ENCODE measurements around the gene LAMA4.
"Not testable (repeated sequence)": the region's sequence is repeated elsewhere in the genome, so short reads cannot be mapped to it uniquely, and the experiment has no call there.

LAMA4 gene

DNA sequence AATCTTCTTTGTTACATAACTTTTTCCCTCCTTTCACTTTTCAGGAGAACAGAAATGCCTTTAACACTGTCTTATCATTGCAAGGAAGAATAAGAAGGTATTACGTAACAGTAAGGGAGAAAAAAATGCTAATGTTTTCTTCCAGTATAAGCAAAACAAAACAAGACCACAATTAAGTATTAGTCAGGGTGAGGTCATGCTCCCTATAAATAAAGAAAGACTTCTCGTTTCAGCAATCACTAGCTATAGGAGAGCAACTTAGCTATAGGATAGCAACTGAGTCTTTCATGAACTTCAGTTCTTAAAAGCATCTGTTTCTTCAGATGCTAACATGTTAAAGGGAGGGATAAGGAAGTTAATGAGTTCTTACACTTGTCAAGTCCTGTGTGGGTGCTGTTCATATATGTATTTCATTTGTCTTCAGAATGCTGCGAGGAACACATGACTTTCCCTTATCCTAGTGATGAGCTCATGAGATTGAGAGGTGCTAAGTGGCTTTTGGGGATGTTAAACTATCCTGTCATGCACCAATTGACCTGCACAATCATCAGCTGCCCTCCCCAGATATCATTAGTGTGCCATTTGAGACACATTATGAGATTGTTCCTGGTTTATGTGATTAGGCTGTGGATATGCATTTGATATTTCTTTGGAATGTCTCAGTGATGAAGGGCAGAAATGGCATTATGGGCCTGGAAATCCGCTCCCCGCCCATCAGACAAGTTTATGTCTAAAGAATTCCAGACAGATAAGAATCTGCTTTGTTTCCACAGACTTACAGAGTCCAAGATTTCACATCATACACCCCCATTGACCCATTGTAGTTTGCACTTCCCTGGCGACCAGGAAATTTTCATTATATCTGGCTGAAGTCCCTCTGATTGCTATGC is 37.5 kb downstream of the LAMA4 start:
- no peak for DNase-seq (ENCODE audit: low read depth in 2 of 2)

DNA sequence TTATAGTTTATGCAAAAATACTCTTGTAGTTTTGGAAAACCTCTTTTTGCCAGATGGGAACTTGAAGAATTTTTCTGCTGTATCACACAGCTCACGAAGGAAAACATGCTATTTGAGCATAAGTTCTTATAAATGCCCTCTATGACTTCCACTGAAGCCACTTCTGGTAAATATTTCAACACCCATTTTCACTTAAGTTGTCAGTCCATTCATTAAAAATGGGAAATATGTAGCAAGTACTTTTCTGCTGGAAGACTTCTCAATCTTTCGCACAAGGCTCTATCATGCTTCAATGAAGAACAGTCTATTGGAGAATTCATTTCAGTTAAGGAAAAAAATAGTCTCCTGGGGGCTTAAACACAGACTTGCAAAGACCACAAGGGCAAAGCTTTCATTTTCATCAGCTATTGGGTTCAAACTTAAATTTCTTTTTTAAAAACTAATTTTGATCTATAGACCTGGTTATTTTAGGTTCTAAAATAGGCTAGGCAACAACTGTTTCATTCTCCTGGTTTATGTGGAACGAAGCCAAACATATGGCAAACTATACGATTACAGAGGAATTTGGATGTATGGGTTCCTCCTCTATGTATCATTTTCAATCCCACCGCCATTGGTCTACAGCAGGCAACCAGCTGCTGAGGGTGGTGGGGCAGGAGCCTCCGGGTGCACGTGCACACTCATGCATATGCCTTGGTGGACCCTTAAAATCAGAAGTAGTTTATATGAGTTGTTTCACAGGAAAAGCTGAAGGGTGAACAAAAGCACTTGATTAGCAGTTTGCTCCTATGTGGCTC is 38.7 kb downstream of the LAMA4 start:
- DNase-seq (ENCODE audit: low read depth in 2 of 2): no peak

DNA sequence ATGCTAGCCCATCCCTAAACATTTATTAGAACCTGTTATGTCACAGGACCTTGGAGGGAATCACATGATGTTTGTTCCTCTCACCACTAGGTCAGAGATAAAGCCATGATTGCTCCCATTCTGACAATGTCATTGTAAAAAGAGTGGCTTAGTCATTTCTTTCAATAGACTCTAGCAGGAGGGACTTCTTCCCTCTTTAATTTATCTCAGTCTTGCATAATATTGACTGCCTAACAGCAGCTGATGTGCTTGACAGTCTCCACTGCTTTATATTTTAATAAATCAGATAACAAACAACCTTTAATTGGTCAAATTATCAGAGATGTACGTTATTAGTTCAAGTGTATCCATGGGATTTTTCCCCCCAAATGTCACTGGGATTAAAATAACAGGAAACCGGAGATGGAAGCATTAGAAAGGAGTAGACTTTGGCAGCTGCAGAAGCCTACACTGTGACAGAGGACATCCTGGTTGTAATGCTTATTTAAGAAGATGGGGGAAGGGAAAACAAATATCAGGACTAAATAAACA is 39.6 kb downstream of the LAMA4 start:
- no peak for DNase-seq (ENCODE audit: low read depth in 2 of 2)

DNA sequence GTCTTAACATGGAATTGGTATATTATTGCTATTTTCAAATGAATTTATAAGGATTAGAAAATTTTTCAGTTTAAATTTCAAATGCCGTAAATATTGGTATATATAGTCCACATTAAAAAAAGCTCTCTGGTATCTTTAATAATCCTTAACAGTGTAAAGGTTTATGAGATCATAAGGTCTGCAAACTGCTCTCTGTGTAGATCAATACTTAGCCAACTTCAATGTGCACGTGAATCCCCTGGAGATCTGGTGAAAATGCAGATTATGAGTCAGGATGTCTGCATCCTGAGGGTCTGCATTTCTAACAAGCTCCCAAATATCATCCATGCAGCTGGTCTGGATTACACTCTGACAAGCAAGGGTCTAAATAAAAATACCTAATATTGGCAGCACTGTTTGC is 43.5 kb downstream of the LAMA4 start:
- no peak for DNase-seq (ENCODE audit: low read depth in 2 of 2)

DNA sequence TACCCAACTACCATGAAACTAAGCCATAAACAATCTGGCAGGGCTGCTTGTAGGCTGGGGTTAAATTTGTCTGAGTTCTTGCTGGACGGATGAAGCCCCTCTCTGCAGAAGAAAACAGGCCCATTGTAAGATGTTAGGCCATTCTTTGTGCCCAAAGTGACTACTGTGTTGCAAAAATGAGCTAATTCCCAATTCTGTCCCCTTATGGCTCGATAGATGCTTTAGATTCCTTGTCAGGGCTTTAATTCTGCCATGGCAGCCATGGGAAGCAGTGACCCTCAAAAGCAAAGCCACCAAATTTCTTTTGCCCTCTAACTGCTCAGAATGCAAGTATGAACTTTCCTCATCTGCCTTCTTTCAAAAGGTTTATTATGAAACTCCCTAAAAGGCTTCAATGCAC is 45.2 kb downstream of the LAMA4 start:
- DNase-seq (ENCODE audit: low read depth in 2 of 2): no peak

DNA sequence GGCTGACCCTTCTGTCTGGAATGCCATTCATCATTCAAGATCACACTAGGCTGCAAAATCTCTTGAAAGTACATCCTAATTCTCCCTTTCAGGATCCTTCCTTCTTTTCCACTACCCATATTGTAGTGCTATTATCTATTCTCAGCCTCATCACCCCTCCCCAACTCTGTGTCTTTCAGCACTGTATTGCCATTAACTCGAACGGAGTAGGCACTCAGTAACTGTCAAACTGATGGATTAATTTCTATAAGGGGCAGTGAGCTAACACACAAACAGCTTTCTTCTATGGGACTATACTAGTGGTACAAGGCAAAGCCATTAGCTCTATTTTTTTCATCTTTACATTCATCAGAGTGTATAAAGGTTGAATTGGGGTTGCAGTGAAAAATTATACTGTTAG is 46.6 kb downstream of the LAMA4 start:
- DNase-seq (ENCODE audit: low read depth in 2 of 2): no peak

DNA sequence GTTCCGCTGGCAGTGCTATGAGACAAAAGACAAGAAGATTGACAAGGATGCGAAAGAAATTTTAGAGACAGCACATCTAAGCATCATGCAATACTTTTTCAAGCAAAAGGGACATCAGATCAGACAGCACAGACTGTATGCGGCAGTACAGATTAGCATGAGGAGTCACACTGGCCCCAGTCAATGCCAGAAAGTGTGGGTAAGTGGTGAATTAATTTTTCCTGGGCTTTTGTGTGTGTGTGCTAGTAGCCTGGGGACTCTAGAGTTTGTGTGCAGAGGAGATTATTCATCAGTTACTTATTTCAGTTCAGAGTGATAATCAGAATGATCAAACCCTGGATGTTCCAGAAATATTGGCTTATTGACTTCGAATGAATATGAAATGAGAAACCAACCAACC is 47.2 kb downstream of the LAMA4 start:
- DNase-seq (ENCODE audit: low read depth in 2 of 2): no peak

DNA sequence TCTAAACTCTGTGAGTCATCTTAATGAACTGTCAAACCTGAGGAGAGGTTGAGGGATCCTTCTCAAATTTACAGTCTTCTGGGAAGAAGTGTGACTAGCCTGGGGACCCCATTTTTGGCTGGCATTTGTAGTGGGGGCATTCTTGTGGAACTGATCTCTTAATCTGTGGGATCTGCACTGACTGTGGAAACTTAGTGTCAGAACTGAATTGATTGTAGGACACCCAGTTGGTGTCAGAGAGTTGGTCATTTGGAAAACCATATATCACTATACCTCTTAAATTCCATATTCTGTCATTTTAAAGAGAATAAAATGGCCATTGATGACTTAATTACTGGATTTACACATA is 48.3 kb downstream of the LAMA4 start:
- DNase-seq (ENCODE audit: low read depth in 2 of 2): no peak

DNA sequence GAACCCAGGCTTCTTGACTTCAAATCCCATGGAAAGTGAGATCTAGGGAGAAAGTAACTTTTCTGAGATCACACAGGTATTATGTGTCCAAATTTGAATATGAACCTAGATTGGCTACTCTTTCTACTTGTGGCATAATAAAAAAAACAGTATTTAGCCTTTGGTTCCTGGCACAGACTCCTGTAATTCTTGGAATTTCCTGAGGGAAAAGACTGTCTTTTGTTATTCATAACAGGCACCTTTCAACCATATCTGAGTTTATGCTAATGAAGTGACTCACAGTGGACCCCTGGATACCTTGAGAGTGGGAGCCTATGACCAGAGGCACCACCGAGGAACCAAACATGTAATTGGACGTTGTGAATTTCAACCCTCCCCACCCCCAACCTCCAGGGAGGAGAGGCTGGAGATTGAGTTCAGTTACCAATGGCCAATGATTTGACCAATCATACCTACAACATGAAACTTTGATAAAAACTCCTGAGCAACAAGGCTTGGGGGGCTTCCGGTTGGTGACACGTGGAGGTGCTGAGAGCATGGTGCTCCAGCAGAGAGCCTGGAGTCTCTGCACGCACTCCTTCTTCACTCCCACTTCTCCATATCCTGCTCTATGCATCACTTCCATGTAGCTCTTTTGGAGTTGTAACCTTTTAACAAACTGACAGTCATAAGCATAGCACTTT is 48.8 kb downstream of the LAMA4 start:
- DNase-seq (ENCODE audit: low read depth in 2 of 2): no peak

DNA sequence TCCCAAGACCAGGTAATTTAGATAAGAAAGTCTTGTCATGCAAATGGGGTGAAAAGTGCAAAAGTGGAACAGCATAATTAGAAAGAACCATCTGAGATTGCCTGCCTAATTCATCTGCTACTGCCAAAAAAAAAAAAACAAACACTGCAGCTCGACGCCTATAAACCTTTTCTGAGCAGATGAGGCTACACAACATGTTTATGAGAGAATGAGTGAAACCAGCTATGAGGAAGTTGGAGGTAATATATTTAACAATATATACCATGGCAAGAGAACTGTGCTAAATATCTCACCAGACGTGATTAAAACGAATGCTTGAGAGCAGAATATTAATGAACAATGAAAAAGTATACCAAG is 50.0 kb downstream of the LAMA4 start:
- no peak for DNase-seq (ENCODE audit: low read depth in 2 of 2)

DNA sequence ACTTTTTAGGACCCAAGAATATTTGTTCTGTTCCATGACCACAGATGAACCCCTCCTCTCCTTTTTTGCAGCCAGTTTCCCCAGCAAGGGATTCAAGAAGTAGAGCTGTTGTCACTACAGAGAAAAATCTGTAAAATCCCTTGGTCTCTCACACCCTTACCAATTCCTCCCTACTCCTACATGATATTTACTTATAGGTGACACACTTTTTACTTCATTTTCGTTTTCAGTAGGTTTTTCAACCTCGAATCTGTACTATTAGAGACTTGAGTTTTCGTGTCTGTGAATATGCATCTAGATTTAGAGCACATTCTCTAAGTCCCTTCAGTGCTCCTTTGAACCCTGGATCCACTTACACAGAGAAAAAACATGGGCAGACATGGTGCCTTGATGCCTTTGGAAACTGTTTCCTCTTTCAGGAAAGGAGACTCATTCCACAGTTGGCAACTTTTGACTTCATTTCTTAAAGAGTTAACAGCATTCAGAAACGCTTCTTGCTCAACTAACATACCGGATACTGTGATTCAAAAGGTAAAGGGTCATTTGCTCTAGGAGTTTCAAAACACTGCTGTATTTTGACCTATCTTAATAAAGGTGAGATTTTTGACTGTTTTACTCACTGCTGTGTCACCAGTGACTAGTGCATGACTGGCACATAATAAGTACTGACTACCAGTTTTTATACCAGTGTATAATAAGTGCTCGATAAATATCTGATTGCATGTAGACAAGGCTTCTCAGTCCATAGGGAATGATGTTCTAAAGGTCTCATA is 50.6 kb downstream of the LAMA4 start:
- DNase-seq (ENCODE audit: low read depth in 2 of 2): no peak

DNA sequence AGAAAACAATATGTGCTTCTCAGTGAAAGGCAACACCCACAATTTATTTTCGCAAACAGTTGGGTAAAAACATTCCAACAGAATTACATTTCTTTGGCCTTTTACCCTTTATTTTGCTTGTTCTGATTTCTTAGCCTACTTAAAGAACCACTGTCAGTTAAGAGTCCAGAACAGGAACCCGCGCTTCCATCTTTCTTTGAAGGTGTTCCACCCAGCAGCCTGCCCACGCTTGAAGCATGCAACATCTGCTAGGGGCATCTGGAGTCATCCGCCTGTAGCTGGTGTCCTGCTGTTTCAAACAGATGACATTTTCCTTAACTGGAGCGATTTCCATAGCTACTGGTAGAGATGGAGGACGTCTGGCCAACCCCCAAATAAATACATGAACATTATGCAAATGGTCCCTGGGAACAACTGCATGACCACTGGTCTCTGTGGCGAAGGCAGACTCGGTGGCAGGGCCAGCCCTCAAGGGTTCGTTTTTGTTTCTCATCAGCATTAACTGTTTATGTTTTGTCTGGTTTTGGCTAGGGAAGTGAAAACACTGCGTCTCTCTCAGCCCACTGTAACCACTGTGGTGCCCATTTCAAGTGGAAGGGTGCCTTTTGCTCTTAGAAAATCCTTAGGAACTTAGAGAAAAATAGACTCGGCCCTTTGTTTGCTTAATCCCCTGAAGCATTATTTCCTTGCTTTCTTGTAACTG is 51.6 kb downstream of the LAMA4 start:
- DNase-seq (ENCODE audit: low read depth in 2 of 2): no peak

DNA sequence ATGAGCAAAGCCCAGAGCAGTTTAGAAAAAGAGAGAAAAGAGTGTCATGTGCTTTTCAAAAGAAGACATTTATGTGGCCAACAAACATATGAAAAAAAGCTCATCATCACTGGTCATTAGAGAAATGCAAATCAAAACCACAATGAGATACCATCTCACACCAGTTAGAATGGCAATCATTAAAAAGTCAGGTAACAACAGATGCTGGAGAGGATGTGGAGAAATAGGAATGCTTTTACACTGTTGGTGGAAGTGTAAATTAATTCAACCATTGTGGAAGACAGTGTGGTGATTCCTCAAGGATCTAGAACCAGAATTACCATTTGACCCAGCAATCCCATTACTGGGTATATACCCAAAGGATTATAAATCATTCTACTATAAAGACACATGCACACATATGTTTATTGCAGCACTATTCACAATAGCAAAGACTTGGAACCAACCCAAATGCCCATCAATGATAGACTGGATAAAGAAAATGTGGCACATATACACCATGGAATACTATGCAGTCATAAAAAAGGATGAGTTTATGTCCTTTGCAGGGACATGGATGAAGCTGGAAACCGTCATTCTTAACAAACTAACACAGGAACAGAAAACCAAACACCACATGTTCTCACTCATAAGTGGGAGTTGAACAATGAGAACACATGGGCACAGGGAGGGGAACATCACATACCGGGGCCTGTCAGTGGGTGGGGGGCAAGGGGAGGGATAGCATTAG is 54.0 kb downstream of the LAMA4 start:
- DNase-seq (ENCODE audit: low read depth in 2 of 2): not testable (repeated sequence)

DNA sequence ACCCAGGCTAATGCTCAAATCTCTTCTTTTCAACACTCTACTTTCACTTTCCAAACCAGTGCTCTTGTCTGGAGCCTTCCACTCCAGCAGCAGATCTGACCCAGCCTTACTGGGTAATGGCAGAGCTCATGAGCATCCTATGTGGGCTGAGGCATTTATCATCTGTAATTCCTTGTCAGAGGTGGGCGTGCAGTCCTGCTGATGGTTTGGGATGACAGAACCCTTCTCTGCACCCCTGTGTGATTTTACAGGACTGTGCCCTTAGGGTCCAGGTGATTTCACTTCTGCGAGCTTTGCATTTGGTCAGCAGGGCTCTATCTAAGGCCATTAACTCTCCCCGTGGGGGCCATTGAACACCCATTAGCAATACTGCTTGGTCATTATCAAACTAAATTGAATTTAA is 55.4 kb downstream of the LAMA4 start:
- DNase-seq (ENCODE audit: low read depth in 2 of 2): no peak

DNA sequence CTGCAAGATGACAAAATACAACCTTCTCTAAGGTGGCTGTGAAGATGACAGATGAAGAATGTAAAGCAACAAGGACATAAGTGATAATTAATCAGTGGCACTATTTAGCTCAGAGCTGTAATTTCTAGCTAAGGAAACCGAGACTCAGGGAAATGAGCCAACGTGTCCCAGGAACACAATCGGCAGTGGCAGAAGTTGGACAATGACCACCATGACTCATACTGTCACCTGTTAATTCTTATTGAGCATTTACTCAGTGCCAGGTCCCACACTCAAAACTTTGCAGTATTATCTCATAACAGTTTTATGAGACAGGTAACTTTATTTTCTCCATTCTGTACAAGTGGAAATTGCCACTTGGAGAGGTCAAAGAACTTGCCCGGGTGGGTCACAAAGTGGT is 55.8 kb downstream of the LAMA4 start:
- DNase-seq (ENCODE audit: low read depth in 2 of 2): no peak

DNA sequence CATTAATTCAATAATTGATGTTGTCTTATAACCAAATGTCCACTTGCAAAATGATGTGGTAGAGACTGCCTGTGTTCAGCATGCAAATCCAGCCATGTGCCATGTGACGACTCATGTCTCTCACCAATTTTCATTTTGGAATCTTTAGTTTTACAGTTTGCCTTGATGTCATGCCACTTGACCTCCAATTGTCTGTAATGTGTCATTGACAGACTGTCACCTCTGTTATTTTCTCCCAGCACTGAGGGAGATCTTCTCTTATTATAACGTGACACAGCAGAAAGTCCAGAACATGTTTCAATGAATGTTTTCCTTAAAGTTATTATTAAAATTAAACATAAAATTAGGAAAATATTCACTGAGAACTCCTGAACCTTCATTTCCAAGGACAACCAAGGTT is 56.7 kb downstream of the LAMA4 start:
- no peak for DNase-seq (ENCODE audit: low read depth in 2 of 2)

DNA sequence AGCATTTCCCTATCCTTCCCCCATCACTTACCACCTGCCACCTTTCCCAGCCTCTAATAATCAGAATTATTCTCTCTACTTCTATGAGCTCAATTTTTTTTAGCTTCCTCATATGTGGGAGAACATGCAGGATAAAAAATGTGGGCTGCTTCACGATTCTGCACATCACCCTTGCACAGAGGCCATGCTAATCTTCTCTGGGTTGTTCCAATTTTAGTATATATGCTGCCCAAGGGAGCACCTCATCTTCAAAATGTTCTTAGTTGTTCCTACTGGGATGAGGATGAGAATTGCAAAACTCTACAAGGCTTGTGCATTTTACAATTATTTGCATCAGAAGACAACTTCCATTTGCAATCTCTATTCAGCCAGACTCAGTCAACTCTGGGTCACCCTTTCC is 58.1 kb downstream of the LAMA4 start:
- no peak for DNase-seq (ENCODE audit: low read depth in 2 of 2)

DNA sequence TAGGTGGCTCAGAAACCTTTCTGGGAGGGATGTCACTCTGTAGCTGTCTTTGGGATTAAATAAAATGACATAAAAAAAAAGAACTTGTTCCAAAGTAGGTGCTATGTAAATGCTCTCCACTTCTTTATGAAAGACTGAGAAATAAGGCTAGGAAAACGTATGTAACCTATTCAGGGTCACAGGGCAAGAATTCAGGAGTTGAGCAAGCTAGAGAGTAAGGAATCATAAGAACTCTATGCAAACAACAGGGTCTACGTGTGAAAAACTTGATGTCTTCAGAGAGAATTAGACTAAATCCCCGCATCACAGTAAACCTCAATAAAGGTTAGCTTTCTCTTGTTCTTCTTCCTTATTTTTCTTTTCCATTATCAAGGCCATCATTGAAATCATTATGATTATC is 59.2 kb downstream of the LAMA4 start:
- no peak for DNase-seq (ENCODE audit: low read depth in 2 of 2)

DNA sequence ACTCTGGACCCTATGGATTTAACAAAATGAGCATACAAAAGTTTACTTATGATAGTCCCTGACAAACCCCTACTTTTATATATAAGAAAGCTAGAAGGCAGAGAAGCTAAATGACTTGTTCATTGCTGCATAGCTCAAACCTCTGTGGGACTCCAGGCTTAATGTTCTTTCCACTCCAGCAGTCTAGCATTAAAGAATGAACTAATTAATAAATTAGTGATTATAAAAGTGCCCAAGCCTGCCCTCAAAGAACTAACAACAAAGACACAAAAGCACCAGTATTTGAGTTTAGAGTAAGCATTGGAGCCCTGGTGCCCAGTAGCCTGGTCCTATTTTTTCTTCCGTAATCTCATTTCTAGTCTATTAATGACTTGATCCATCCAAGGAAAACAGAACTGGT is 59.9 kb downstream of the LAMA4 start:
- DNase-seq (ENCODE audit: low read depth in 2 of 2): no peak

DNA sequence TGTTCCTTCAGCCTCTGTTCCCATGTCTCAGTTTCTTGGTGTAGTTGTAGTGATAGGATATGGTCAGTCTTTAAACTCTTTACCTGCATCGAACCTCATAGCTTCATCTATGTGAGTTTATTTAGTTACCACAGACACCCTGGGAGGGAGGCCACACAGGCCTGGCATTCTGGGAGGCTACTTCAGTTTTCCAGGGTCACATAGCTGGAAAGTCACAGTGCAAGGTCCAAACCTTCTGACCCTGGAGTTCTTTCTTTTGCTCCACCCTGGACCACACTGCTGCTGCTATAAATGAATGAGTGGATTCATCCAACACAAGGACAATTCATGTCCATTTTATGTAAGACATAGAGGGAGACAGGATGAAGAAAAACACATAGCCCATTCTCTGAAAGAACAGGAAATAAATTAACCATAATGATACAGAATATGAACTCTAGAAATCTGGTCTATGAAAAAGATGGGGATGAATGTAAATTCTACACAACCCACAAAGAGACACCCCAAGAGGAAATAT is 60.8 kb downstream of the LAMA4 start:
- DNase-seq (ENCODE audit: low read depth in 2 of 2): no peak
